Duodenal mucosa (tissue), 2 donors: Measurements from ENCODE around the gene TMEM175.

Experiments
- H3K27ac ChIP-seq: one replicate; pipeline ENCODE4 v1.7.0; 2013; ENCODE audit warnings: low read depth, low read length
- H3K27me3 ChIP-seq, 2 donors: one replicate each; pipeline ENCODE4 v1.7.0; 2013; ENCODE audit warnings: low read length in 2 of 2, control low read depth in 1 of 2; ENCODE audit not compliant: insufficient read depth in 2 of 2, control insufficient read depth in 1 of 2
- H3K36me3 ChIP-seq, 2 donors: one replicate each; pipeline ENCODE4 v1.7.0; 2013; ENCODE audit warnings: low read length in 2 of 2, control low read depth in 1 of 2; ENCODE audit not compliant: insufficient read depth in 2 of 2, control insufficient read depth in 1 of 2
- H3K4me1 ChIP-seq, 2 donors: one replicate each; pipeline ENCODE4 v1.7.0; 2013; ENCODE audit warnings: low read length in 2 of 2, control low read depth in 1 of 2; ENCODE audit not compliant: insufficient read depth in 2 of 2, control insufficient read depth in 1 of 2
- H3K4me3 ChIP-seq, 2 donors: one replicate each; pipeline ENCODE4 v1.7.0; 2013; ENCODE audit warnings: low read length in 2 of 2, low read depth in 1 of 2
- H3K9ac ChIP-seq, 2 donors: one replicate each; pipeline ENCODE4 v1.7.0; 2013; ENCODE audit warnings: low read length in 2 of 2, low read depth in 1 of 2
- H3K9me3 ChIP-seq, 2 donors: one replicate each; pipeline ENCODE4 v1.7.0; 2013; ENCODE audit warnings: low read length in 2 of 2, control low read depth in 1 of 2; ENCODE audit not compliant: control insufficient read depth in 1 of 2

TMEM175 gene

GRCh38 chr4:1006856-1007255 is 74.6 kb downstream of the TMEM175 start:
- H3K9ac ChIP-seq = no peak overlapping the region
- H3K4me1 ChIP-seq = peaks cover 14 to 25% of the 10 kb centered on the region in 2 donors
- no peaks in the 10 kb centered on the region for H3K9me3 ChIP-seq
- H3K36me3 ChIP-seq = no peaks in the 10 kb centered on the region
- H3K27me3 ChIP-seq = peaks cover 40 to 53% of the 10 kb centered on the region in 2 donors
- H3K4me3 ChIP-seq = no peak overlapping the region
- no peak overlapping the region for H3K27ac ChIP-seq
